ENCODE data around the gene KYAT1. TPM values are rescaled to one million over a fixed set of nuclear protein-coding genes. Genes with fewer than 3 reads are reported as not detected.

KYAT1 gene
- total and polyA plus RNA-seq, 2 donors from 2014 or later = 5.1 to 17.0 TPM

- intact Hi-C loops (cut with DNase I) = no loop called here
- FAIRE-seq (no peak), DNase-seq (no peak)
- Histone ChIP-seq H3K4me3 (ENCODE audit: low read length in 3 of 3) (no peak overlapping the region), H3K36me3 (ENCODE audit: control insufficient read depth in 2 of 3, insufficient read depth in 3 of 3, low read length in 3 of 3) (peaks cover 0 to 10% (median 8%) of the 10 kb centered on the region in 3 donors), H3K4me1 (ENCODE audit: control insufficient read depth in 2 of 3, insufficient read depth in 2 of 3, low read depth in 1 of 3, low read length in 3 of 3) (peaks cover 0 to 3% (median 0%) of the 10 kb centered on the region in 3 donors), H3K27ac (ENCODE audit: low read depth in 2 of 2, low read length in 2 of 2) (no peak overlapping the region), H3K9ac (ENCODE audit: low read length in 3 of 3) (no peak overlapping the region), H3K27me3 (ENCODE audit: control insufficient read depth, insufficient read depth, low read length) (no peaks in the 10 kb centered on the region), H3K9me3 (ENCODE audit: control insufficient read depth in 2 of 3, insufficient read depth in 1 of 3, low read length in 3 of 3) (no peaks in the 10 kb centered on the region)
- TF ChIP-seq CTCF (IDR thresholded peaks at IDR 0.05; ENCODE audit: borderline replicate concordance, extremely low read depth, insufficient read depth) = no peak
Observed at GRCh38 chr9:128903079-128903461, 21.3 kb upstream of the KYAT1 start.

- Histone ChIP-seq H3K36me3 (ENCODE audit: control insufficient read depth in 2 of 3, insufficient read depth in 3 of 3, low read length in 3 of 3) (peaks cover 0 to 4% (median 3%) of the 10 kb centered on the region in 3 donors), H3K9ac (ENCODE audit: low read length in 3 of 3) (no peak overlapping the region), H3K4me1 (ENCODE audit: control insufficient read depth in 2 of 3, insufficient read depth in 2 of 3, low read depth in 1 of 3, low read length in 3 of 3) (peaks cover 0 to 3% (median 0%) of the 10 kb centered on the region in 3 donors), H3K27me3 (ENCODE audit: control insufficient read depth, insufficient read depth, low read length) (no peaks in the 10 kb centered on the region), H3K27ac (ENCODE audit: low read depth in 2 of 2, low read length in 2 of 2) (no peak overlapping the region), H3K9me3 (ENCODE audit: control insufficient read depth in 2 of 3, insufficient read depth in 1 of 3, low read length in 3 of 3) (no peaks in the 10 kb centered on the region), H3K4me3 (ENCODE audit: low read length in 3 of 3) (no peak overlapping the region)
- FAIRE-seq (no peak), DNase-seq (peak in 1 of 5 donors; percentile 89)
- TF ChIP-seq CTCF (IDR thresholded peaks at IDR 0.05; ENCODE audit: borderline replicate concordance, extremely low read depth, insufficient read depth) = no peak
- intact Hi-C loops (cut with DNase I) = no loop called here
Observed at GRCh38 chr9:128902351-128903078, 20.8 kb upstream of the KYAT1 start.

- Histone ChIP-seq H3K36me3 (ENCODE audit: control insufficient read depth in 2 of 3, insufficient read depth in 3 of 3, low read length in 3 of 3) (no peaks in the 10 kb centered on the region), H3K4me3 (ENCODE audit: low read length in 3 of 3) (no peak overlapping the region), H3K27ac (ENCODE audit: low read depth in 2 of 2, low read length in 2 of 2) (peak overlapping the region in 1 of 2 donors; percentile 36), H3K27me3 (ENCODE audit: control insufficient read depth, insufficient read depth, low read length) (no peaks in the 10 kb centered on the region), H3K4me1 (ENCODE audit: control insufficient read depth in 2 of 3, insufficient read depth in 2 of 3, low read depth in 1 of 3, low read length in 3 of 3) (peaks cover 0 to 3% (median 0%) of the 10 kb centered on the region in 3 donors), H3K9ac (ENCODE audit: low read length in 3 of 3) (no peak overlapping the region), H3K9me3 (ENCODE audit: control insufficient read depth in 2 of 3, insufficient read depth in 1 of 3, low read length in 3 of 3) (no peaks in the 10 kb centered on the region)
- DNase-seq (no peak), FAIRE-seq (no peak)
- intact Hi-C loops (cut with DNase I) = no loop called here
- TF ChIP-seq CTCF (IDR thresholded peaks at IDR 0.05; ENCODE audit: borderline replicate concordance, extremely low read depth, insufficient read depth) = no peak
Observed at GRCh38 chr9:128901822-128902221, 20.1 kb upstream of the KYAT1 start.
